ENCODE data around the gene FADS1.

Gene FADS1

GRCh38 chr11:61846362-61847020, 29.7 kb upstream of the FADS1 start:
- DNase-seq (ENCODE audit: low spot score): no peak

- no peak for DNase-seq (ENCODE audit: low spot score)
These were observed 28.2 kb upstream of the FADS1 start for GRCh38 chr11:61844909-61845565.

DNA sequence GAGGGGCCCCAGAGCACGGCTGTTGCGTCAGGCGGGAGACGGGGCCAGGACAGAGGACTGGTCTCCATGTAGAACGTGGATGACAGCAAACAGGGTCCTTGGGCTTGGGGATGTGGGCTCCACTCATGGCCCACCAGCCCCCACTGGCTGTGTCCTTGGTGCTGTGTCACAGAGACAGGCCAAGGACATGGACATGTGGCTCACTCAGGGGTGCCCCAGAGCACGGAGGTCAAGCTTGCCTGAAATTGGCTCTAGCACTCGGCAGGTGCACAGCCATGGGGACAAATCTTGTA, 25.7 kb upstream of the FADS1 start:
- DNase-seq (ENCODE audit: low spot score): no peak

DNA sequence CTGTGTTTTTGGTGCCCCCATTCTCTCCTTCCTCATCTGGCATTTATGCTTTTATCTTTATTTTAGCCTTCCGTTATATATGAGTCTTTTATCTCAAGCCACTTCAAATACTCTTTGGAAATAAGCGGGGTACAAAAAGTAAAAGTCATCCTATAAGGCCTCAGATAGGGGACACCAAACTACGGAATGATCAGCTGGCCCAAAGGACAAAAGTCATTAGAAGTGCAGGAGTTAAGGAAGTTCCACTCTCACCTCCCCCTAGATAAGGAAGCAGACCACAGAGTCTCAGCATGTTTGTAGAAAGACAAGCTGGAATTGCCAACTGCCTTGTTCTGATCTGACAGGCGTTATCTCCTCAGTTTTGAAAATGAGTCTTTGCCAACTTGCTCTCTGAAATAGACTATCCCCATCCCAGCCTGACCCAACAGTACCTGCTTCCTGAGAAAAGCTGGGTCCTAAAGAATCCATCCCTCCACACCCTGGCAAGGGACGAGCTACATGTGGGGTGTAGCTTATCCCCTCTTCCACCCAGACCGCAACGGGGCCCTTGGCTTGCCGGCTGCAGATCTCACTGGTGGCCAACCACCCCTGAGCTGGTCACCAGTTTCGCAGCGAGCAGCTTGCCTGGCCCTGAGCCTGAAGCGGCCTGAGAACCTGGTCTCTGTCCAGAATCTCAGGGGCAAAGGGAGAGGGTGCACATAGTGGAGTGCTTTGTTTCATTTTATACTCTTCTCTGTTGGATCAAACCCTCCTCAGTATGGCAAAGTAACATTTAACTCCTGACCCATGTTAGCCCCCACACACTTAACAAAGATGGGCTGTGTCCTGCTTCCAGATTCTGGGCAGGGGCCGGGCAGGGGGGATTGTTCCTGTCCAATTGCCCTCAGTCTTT, 25.1 kb upstream of the FADS1 start:
- DNase-seq (ENCODE audit: low spot score): no peak

DNA sequence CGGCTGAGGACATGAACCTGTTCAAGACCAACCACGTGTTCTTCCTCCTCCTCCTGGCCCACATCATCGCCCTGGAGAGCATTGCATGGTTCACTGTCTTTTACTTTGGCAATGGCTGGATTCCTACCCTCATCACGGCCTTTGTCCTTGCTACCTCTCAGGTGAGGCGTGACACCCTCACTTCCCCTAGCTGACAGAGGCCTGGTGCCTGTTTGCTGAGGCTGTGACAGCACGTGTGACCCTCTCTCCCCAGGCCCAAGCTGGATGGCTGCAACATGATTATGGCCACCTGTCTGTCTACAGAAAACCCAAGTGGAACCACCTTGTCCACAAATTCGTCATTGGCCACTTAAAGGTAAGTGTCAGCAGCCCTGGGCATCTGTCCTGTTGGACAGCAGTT, 23.6 kb upstream of the FADS1 start:
- no peak for DNase-seq (ENCODE audit: low spot score)

- no peak for DNase-seq (ENCODE audit: low spot score)
These were observed 22.9 kb upstream of the FADS1 start for GRCh38 chr11:61839742-61840141.

GRCh38 chr11:61838921-61839320, 22.1 kb upstream of the FADS1 start:
- DNase-seq (ENCODE audit: low spot score): no peak

DNA sequence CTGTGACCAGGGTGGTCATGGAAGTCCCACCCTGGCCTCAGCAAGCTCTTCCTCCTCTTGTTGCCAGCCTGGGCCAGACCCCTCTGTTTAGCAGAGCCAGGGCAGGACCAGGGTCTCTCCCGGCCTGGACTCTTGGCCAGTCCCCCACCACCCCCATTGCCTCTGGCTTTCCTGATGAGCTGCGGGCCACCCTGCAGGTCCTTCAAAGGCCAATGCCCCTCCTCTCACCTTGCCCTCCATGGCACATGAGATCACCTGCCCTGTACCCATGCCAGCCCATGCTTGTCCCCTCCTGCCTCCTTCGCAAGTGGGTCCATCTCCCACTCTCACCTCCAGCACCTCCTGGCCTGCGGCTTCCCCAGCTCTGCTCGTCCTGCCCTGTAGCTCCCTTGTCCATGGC, 21.7 kb upstream of the FADS1 start:
- no peak for DNase-seq (ENCODE audit: low spot score)

DNA sequence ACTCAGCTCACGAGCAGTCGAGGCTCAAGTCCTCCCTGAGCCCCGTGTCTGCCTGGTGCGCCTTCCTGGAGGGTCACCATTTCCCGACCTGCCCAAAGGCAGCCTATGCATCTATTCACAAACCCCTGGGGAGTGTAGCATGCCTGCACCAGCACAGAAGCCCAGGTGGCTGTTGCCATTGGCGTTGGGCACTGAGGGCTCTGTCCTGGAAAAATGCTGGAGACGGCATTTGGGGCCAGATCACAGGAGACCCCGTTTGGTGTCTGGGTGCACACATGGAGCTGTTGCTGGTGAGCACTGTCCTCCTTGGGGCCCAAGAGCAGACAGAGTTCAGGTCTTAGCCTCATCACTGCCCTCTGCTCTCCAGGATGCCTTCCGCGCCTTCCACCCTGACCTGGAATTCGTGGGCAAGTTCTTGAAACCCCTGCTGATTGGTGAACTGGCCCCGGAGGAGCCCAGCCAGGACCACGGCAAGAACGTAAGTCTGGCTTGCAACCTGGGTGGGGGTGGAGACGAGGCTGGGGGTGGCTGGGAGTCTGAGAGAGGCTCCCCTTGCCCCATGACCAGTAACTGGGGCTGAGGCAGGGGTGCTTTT, 20.7 kb upstream of the FADS1 start:
- no peak for DNase-seq (ENCODE audit: low spot score)

GRCh38 chr11:61836193-61836592, 19.4 kb upstream of the FADS1 start:
- no peak for DNase-seq (ENCODE audit: low spot score)

DNA sequence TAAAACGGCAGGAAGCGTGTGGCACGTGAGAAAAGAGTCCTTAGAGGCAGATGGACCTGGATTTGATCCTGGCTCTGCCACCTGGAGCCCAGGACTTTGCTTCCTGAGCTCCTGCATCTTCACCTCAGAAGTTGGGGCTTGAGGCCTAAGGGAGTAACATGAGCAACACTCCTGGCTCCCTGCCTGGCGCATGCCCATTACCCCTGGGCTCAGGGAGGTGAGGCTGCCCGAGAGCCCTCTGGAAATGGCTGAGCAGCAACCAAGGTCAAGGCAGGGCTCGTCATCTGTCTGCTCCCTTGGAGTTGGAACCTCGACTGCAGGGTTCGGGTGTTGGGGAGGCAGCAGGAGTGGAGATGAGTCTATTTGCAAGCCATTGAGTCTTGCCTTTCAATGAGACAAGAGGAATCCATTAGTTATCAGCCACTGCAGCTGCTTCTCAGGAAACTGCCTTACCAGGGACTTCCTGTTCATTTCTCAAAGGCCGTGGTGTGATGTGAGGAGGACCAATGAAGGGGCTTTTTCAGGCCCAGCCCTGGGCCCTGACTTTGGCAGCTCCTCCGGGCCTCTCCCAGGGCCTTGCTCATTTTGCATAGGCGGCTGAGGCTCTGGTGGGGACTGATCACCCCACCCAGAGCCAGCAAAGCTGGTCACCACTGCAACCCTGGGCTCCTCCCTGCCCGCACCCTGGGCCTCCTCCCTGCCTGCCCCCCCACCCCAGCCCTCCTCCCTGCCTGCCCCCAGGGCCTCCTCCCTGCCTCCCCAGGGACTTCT, 17.7 kb upstream of the FADS1 start:
- DNase-seq (ENCODE audit: low spot score): peak; percentile 82

- DNase-seq (ENCODE audit: low spot score): no peak
These were observed 17.1 kb upstream of the FADS1 start for GRCh38 chr11:61833926-61834277.

- DNase-seq (ENCODE audit: low spot score): no peak
These were observed 16.7 kb upstream of the FADS1 start for GRCh38 chr11:61833471-61833870.

DNA sequence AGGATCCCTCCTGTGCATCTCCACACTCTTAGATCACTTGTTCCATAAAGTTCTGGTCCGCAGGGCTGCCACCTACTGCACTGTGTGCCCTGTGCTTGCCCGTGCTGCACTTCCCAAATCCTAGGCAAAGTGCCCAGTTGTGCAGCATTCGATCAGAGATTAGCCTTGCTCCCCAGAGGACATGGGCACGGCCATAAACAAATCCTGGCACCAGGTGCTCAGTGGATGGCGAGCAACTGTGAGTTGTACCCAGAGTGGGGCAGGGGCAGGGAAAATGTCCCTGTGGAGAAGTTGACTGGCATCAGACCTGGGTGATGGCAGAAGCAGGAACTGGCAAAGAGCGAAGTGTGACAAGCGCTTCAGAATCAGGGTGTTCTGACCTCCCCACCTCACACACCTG, 16.0 kb upstream of the FADS1 start:
- no peak for DNase-seq (ENCODE audit: low spot score)

DNA sequence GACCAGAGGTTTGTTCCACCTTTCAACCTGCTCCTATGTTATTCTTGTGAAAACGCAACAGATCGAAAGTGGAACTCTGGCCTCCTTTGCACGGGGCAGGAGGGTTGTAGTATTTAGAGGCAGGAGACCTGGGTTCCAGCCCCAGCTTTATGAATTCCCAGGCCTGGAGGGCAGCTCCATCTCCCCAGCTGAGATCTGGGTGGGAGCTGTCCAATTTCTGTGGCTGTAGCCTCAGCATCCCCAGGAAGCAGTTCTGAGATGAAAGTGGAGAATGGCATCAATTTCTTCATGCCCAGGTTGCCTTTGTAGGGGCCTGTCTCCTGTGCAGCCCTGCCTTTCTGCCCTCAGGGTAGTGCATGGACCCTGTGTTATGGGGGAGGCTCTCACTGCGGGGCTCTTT, 15.4 kb upstream of the FADS1 start:
- no peak for DNase-seq (ENCODE audit: low spot score)

GRCh38 chr11:61830237-61831105, 13.7 kb upstream of the FADS1 start:
- peak; percentile 70 for DNase-seq (ENCODE audit: low spot score)

DNA sequence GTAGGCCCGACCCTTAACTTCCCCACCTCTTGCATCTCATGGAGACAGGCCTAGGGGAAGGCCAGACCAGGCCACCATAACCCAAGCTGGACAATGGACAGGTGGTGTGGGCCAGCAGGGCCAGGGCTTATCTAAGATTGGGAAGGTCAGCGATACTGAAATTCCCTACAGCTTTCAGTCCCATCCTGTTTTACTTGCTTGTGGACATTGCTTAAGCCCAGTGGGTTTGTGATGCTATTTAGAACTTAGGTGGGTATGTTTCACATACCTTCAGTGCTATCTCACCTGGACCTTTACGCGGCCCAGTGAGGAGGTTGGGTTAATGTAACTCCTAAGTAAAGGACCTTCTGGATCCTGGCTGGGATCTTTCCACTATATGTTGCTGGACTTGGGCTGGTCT, 13.0 kb upstream of the FADS1 start:
- DNase-seq (ENCODE audit: low spot score): no peak

GRCh38 chr11:61828629-61829407, 12.0 kb upstream of the FADS1 start:
- peak; percentile 50 for DNase-seq (ENCODE audit: low spot score)

DNA sequence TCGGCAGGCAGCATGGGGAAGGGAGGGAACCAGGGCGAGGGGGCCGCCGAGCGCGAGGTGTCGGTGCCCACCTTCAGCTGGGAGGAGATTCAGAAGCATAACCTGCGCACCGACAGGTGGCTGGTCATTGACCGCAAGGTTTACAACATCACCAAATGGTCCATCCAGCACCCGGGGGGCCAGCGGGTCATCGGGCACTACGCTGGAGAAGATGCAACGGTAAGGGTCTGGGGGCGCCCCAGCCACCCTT, 11.5 kb upstream of the FADS1 start:
- no peak for DNase-seq (ENCODE audit: low spot score)

DNA sequence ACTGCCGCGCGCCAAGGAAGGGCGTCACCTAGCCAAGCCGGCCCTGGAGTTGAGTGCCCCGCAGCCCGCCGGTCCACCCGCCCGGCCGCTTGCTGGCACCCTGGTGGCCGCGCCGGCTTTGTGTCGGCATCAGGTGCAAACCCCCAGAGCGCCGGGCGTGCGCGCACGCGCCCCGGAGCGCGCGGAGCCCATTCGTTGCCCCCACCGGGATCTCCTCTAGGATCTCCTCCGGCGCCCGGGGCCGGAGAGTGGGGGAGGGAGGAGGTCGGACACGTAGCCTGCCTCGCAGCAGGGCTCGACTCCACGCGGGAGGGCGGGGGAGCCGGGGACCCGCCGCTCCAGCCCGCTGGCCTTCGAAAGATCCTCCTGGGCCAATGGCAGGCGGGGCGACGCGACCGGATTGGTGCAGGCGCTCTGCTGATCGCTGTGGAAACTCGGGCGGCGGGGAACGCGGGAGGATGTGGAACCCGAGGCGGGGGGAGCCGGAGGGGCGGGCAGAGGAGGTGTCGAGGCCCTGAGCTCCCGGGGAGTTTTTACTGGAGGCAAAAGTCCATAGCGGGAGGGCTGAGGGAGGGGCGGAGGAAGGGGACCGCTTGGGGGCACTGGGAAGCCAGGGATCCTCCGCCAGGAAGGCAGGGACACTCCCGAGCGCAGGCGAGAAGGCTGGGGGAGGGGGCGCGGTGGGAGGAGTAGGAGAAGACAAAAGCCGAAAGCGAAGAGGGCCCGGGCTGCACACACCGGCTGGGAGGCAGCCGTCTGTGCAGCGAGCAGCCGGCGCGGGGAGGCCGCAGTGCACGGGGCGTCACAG, 11.0 kb upstream of the FADS1 start, which contains the start of gene FADS2:
TSS of gene FADS2 (plus strand) at position 730 of the 808 bp plus-strand sequence. CDS start 91 bp downstream, outside the sequence.
- peak; percentile 92 for DNase-seq (ENCODE audit: low spot score)

All from hepatic stellate cell (primary cell).